ENCODE measurements around the gene MOV10L1.

Gene MOV10L1

DNA sequence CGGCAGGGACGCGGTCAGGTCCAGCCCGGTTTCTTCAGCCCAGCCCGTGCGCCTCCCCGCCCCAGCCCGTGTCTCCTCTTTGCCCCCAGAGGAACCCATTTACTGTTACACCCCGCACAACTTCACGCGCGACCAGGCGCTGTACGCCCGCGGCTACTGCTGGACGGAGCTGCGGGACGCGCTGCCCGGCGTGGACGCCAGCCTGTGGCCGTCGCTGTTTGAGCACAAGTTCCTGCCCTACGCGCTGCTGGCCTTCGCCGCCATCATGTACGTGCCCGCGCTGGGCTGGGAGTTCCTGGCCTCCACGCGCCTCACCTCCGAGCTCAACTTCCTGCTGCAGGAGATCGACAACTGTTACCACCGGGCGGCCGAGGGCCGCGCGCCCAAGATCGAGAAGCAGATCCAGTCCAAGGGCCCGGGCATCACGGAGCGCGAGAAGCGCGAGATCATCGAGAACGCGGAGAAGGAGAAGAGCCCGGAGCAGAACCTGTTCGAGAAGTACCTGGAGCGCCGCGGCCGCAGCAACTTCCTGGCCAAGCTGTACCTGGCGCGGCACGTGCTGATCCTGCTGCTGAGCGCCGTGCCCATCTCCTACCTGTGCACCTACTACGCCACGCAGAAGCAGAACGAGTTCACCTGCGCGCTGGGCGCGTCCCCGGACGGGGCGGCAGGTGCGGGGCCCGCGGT is 87.2 kb downstream of the MOV10L1 start:
- no peak for DNase-seq (ENCODE audit: low spot score)

DNA sequence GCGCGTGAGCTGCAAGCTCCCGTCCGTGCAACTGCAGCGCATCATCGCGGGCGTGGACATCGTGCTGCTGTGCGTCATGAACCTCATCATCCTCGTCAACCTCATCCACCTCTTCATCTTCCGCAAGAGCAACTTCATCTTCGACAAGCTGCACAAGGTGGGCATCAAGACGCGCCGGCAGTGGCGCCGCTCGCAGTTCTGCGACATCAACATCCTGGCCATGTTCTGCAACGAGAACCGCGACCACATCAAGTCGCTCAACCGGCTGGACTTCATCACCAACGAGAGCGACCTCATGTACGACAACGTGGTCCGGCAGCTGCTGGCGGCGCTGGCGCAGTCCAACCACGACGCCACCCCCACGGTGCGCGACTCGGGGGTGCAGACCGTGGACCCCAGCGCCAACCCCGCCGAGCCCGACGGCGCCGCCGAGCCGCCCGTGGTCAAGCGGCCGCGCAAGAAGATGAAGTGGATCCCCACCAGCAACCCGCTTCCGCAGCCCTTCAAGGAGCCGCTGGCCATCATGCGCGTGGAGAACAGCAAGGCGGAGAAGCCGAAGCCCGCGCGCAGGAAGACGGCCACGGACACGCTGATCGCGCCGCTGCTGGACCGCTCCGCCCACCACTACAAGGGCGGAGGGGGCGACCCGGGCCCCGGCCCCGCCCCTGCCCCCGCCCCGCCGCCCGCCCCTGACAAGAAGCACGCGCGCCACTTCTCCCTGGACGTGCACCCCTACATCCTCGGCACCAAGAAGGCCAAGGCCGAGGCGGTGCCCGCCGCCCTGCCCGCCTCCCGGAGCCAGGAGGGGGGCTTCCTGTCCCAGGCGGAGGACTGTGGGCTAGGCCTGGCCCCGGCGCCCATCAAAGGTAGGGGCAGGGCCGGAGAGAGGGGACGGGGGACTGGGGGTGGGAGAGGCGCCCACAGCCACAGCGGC is 88.0 kb downstream of the MOV10L1 start:
- no peak for DNase-seq (ENCODE audit: low spot score)

DNA sequence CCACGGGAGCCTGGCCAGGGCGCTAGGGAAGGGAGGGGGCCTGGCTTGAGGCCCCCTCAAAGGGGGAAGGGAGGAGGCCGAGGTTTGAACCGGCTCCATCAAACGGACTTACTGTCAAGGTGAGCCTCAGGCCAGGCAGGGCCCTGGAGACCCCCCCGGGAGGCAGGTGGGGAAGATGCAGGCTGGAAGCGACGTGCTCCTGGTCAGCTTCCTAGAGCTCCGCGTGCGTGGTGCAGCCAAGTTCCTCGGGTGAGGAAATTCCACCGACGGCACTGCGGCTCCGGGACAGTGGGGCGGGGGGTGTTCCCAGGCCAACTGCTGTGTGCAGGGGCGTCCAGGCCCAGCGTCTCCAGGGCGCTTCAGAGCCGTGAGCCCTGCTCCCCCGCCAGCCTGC is 88.7 kb downstream of the MOV10L1 start:
- no peak for DNase-seq (ENCODE audit: low spot score)

DNA sequence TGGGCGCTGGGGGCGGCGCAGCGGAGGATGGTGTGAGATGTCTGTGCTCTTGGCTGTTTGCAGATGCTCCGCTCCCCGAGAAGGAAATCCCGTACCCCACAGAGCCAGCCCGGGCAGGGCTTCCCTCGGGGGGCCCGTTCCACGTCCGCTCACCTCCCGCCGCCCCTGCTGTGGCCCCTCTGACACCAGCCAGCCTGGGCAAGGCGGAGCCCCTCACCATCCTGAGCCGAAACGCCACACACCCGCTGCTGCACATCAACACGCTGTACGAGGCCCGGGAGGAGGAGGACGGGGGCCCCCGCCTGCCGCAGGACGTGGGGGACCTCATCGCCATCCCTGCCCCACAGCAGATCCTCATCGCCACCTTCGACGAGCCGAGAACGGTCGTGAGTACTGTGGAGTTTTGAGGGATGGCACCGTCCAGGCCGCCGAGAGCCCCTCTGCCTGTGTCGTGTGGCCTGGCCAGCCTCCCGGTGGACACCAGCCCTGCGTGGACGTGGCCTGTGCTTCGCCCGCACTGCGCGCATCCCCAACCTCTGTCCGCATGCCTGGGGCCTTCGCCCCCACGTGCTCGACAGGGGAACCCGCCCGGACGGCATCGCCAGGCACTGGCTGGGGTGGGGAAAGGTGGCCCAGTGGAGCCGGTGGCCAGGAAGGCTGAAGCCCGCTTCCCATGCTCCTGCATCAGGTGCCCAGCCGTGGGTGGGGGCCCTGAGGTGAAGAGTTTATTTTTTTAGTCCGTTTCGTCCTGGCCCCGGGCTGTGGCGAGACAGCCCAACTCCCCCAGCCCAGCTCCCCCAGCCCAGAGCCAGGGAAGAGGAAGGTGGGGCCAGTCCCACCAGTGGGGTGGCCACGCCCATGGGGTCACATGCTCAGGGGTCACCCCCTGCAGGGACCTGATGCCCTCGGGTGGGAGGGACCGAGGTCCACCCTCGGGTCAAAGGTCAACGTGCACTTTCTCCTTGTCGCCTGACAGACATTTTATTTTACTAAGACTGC is 89.4 kb downstream of the MOV10L1 start:
- no peak for DNase-seq (ENCODE audit: low spot score)

DNA sequence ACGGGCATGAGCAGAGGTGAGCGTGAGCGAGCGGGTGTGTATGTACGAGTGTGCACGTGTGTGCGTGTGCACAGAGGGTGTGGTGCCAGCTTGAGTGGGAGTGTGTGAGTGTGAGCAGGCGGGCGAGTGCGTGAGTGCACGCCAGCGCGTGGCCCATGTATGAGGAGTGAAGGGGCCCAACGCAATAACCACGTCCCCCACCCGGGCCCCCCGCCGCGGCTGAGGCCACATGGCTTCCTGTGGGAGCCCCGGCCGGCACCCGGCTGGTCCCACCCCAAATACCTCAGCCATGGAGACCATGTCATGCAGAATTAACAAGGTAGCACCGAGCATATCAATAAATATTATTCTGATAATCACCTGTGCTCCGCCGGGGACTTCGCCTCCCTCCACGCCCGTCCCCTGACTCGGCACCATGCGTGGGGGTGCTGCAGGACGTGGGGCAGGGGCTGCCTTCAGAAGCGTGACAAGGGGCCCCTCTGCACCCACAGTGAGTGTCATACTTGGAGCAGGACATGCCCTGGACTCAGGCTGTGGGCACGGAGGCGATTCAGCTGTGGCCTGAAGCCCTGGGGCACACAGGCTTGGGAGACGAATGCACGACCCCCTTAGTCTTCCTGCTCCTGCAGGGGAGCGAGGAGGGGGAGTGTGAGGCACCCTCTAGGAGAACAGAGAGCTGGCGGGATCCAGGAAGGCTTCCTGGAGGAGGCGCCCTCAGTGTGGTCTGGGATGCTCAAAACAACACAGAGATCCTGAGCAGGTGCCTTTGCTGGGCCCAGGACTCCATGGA is 90.3 kb downstream of the MOV10L1 start:
- no peak for DNase-seq (ENCODE audit: low spot score)

DNA sequence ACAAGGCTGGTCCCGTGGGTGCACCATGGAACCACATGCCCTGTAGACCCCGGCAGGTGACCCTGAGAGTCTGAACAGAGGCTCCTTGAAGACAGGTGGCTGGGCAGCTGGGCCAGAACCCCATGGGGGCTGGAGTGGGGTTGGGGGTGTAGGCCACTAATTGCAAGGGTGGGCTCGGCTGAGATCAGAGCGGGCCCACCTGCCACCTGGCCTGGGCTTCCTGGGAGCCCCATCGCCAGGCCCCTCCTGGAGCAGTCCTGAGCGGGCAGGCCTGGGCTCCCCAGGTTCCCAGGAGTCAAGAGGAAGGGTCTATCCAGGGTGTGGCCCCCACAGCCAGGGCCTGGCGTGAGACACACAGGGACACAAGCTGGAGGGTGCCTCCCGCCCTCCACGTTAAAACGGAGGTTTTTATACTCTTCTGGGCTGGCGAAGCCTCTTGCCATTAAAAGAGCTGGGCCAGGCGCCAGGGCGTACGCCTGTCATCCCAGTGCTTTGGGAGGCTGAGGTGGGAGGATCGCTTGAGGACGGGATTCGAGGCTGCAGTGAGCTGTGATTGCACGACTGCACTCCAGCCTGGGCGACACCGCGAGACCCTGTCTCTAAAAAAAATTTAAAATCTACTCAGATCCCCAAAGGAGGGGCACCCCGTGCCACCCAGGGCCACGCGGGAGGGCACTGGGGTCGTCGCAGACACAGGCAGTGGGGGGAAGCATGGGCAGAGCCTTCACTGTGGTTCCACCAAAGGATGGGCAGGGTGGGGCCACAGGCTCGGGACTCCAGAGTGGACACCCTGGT is 91.1 kb downstream of the MOV10L1 start:
- DNase-seq (ENCODE audit: low spot score), result no peak

DNA sequence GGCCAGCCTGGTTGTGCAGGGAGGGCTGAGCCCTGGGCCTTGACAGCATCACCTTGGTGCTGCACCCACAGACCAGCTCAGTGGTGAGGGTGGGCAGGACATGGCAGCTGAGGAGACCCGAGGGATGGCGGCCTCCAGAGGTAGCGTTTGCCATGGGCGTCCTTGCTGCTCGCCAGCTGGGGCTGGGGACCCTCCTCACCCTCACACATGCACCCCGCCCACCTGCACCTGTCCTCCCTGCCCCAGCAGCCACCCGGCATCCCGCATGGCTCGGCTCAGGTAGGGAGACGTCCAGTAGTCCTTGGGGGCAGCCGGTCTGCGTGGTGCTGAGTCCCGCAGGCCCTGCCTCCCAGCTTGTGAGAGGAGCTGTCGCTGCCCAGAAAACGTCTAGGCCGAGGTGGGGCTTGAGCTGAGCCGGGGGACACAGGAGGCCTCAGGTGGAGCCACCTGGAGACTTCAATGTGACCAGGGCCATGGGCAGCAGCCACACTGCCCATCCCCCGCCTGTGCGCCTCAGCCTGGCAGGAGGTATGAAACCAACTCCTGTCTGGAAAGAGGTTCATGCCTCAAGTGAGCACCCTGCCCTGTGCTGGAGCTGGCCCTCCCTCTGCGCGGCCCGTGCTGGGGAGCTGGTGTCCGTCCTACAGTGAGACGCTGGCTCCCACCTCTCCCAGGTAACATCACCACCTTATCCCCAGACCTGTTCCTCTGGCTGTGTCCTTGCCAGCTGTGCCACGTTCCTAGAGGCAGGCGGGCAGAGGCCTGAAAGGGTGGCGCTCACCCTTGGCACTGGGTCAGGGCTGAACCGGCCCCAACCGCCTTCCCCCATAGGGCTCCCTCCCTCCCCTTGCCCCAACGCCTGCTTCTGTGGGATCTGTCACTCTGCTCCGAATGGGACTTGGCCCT is 92.6 kb downstream of the MOV10L1 start:
- no peak for DNase-seq (ENCODE audit: low spot score)

DNA sequence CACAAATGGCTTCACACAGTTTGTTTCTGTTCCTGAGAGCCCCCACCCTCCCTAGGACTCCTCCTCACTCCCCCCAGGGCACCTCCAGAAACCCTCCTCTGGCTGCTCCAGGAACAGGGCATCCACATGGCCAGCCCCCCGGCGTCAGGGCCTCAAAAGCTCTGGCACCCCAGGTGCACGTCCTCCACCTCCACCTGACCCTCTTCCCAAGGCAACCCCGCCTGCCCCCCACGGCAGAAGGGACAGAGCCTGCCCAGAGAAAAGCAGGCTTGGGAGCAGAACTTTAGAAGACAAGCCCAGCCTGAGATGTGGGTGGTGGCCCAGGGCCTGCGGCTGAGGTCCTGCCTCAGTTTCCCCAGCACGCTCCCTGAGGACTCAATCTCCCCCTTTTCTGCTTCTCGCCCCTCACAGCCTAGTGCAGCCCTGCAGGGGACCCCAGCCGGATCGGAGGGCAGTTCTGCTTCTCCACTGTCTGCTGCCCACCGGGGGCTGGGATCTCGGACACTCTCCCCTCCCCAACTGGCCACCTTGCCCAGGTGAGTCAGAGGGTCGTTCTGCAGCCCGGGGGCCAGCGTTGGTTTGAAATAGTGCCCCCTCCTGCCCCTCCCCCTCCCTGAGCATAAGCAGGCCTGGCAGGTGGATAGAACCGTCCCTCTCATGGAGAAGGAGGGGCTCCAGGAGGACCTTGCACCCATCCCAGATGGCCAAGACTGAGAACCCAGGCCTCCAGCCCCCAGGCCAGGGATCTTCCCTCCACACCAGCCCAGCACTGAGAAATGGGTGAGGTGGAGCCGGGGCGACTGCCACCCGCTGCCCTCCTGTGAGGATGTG is 93.5 kb downstream of the MOV10L1 start:
- DNase-seq (ENCODE audit: low spot score), result no peak

DNA sequence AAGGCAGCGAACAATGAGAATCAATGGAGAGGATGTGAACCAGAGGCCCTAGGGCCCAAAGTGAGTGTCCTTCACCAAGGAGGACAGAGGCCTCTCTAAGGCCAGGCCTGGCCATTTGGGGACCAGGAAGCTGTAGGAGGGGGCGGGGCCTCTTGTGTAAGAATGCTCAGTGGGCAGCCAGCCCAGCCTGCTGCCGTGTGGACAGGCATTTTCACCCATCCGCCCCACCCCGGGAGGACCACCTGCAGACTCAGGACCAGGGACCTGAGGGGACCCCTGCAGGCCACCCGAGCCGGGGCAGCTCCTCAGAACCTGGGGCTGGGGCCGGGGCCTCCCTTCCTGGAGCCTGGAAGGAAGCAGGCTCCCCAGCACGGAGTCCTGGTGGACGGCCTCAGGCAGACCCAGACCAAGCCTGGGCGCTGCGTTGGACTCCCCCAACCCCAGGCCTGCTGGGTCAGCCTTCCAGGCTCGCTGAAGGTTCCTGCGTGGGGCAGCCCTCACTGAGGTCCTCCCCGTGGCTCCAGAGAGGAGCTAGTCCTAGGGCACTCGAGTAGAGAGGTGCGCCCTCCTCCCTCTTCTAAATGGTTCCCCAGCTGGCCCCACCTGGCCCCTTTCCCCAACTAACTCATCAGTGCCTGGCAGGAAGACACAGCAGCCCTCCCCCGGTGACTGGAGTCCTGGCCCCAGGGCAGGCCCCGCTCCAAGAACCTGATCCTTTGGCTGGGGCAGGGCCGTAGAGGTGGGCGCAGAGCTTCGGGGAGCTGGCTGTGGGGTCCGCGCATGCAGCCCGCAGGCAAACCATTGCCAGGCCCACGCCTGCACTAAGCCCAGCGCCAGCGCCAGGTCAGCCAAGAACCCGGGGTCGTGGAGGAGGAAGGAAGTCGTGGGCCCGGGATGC is 94.4 kb downstream of the MOV10L1 start:
- DNase-seq (ENCODE audit: low spot score), result no peak

DNA sequence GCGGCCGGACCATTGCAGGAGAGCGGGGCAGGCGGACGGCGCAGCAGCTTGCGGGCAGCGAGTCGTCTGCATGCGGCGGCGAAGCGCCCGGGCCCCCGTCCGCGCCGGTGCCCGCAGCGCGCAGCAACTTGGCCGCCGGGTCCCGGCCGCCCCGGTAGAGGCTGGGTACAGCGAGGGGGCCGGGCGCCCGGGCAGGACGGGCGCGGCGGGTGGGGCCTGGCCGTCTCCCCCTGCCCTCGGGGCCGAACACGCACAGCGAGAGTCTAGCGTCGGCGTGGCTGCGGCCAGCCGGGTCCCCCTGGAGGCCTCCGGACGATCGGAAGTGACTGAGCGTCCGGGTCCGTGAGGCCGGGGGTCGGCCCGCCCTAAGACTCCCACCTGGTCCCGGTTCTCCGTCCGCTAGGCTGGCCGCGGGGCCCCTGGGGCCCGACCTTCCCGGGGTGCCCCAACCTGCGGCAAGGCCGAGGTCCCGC is 95.1 kb downstream of the MOV10L1 start:
- DNase-seq (ENCODE audit: low spot score), result no peak

DNA sequence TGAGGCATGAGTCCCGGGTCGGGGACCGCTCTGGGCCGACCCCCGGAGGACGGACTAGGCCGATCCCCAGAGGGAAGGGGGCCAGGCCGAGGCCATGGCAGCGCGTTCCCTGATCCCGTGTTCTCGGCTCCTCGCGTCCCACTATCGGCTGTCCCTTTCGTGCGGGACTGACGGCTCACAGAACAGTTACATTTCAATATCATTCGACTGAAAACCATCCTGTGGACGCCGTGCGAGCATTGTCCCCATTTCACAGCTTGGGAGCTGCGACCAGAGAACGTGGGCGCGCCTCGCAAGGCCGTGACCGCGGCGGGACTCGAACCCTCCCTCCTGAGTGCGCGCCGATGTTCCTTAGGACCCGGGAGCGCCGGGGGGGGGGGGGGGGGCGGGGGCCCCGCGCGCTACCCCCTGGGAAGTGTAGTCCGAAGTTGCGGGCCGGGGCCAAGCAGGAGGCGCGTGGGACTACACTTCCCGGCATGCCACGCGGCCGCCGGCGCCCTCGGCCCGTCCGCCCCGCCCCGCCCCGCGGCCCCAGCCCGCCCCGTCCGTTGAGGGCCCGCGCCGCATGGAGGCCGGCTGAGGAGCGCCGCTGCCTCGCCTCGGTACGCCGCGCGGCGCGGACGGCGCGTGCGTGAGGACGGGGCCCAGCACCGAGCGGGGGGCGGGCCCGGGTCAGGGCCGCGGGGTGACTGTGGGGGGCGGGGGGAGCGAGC is 95.7 kb downstream of the MOV10L1 start, which contains the start of gene TRABD:
TSS of gene TRABD (plus strand) at position 539 of the 713 bp plus-strand sequence. CDS start 7,148 bp downstream, outside the sequence.
- DNase-seq (ENCODE audit: low spot score), result peak; percentile 92

DNA sequence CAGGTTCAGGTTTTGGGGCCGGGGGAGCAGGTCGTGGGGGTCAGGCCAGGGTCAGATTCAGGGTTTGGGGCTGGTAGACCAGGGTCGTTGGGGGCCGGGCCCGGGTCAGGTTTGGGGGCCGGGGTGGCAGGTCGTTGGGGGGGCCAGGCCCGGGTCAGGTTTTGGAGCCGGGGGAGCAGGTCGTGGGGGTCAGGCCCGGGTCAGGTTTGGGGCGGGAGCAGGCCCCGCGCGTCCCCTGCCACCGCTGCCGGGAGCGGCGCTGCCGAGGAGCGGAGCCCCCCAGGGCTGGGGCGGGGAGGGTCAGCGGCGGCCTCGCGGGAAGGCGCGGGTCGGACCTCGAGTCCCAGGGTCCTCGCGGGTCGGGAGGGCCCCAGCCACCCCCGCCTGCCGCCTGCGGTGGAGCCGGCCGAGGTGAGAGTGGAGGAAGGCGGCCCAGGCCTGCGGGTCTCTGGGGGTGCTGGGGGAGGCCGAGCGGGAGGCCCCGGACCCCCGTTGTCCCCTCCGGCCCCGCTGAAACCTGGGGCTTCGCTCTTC is 96.4 kb downstream of the MOV10L1 start:
- DNase-seq (ENCODE audit: low spot score), result no peak

DNA sequence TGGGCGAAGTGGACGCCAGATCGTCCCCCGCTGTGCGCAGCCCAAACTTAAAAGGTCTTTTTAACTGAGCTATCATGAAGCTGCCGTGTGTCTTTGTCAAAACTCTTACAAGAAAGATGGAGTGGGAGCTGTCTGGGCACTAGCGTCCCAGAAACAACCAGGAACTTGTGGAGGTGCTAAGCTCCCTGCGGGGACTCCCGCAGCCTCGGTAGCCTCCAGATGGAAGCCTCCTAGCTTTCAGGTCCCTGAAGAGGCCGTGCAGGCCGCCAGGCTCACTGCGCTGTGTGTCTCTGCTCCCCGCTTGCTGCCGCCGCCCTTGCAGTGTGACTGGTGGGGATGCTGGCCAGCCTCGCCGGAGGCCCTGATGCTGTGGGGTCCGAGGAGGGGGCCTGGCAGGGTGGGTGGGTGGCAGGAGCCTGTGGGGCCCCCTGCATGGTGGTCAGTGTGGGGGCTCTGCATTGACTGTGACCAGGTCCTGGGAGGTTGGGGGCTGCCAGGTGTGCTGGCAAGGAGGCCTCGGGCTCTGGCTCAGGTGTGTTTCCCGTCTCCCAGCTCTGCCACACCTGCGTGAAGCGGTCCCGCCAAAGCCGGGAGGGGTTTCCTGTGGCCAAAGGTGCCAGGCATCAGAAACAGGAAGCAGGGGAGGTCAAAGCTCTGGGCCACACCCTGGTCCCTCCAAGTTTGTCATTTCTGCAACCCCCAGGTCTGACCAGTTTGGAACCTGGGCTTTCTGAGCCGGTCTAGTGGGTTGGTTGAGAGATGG is 97.1 kb downstream of the MOV10L1 start:
- no peak for DNase-seq (ENCODE audit: low spot score)

DNA sequence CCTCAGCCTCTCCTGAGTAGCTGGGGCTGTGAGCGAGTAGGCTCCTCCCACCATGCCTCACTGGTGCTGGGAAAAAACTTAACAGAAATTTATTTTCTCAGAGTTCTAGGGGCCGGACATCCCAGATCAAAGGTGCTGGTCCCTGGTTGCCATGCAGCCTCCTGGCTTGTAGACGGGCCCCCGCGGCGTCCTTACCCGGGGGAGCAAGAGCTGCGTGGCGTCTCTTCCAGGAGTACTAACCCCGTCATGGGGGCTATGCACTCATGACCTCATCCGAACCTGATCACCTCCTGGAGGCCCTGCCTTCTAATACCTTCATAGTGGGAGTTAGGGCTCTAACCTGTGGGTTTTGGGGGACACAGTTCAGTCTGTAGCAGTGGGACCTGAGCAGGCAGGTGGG is 98.5 kb downstream of the MOV10L1 start:
- DNase-seq (ENCODE audit: low spot score), result no peak

DNA sequence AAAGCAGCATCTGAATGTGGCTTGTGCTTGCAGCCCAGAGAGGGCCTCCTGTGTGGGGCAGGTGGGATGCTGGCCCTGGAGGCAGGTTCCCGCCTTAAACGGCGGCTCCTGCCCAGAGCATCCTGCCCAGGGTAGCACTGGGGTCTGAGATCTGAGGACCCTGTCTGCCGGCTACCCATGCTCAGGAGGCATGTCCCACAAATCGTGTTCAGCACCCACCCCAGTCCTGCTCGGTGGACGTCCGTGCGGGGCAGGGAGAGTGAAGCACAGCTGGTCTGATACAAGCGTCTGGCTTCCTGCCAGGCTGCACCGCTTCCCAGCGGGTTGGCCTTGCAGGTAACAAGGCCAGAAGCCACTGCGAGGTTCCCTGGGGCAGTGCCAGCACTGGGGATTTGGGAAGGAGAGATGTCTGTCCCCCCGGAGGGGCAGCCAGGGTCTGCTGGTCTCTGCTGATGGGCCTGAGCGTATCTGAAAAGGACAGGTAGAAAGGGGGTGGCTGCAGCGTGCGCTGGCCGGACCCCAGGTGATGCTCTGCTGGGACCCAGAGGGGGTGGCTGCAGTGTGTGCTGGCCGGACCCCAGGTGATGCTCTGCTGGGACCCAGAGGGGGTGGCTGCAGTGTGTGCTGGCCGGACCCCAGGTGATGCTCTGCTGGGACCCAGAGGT is 99.5 kb downstream of the MOV10L1 start:
- DNase-seq (ENCODE audit: low spot score), result no peak
